HG03439 (cell line): ENCODE data around the gene MS4A15.
"Not testable (repeated sequence)": the region's sequence is repeated elsewhere in the genome, so short reads cannot be mapped to it uniquely, and the experiment has no call there.

ENCODE experiments used
- ATAC-seq: cut with Tn5 transposase; IDR thresholded peaks from one replicate; pipeline ENCODE4 v1.9.1; 2021; ENCODE audit warnings: mild to moderate bottlenecking, moderate library complexity; ENCODE audit not compliant: unreplicated experiment

Gene MS4A15

GRCh38 chr11:60797846-60798630, 41.4 kb downstream of the MS4A15 start:
- no peak for ATAC-seq

- no peak for ATAC-seq
Observed at GRCh38 chr11:60798631-60799030, 42.0 kb downstream of the MS4A15 start.

- no peak for ATAC-seq
Observed at GRCh38 chr11:60801194-60801593, 44.5 kb downstream of the MS4A15 start.

GRCh38 chr11:60803273-60803936, 46.7 kb downstream of the MS4A15 start:
- no peak for ATAC-seq

- ATAC-seq, result no peak
Observed at GRCh38 chr11:60809249-60809648, 52.6 kb downstream of the MS4A15 start.

GRCh38 chr11:60809691-60810090, 53.0 kb downstream of the MS4A15 start:
- no peak for ATAC-seq

GRCh38 chr11:60810151-60810550, 53.5 kb downstream of the MS4A15 start:
- no peak for ATAC-seq

GRCh38 chr11:60810569-60810968, 53.9 kb downstream of the MS4A15 start:
- no peak for ATAC-seq

GRCh38 chr11:60813324-60813723, 56.7 kb downstream of the MS4A15 start:
- no peak for ATAC-seq

- ATAC-seq, result no peak
Observed at GRCh38 chr11:60814112-60814511, 57.4 kb downstream of the MS4A15 start.

GRCh38 chr11:60816590-60817157, 60.0 kb downstream of the MS4A15 start:
- no peak for ATAC-seq

- no peak for ATAC-seq
Observed at GRCh38 chr11:60818057-60818456, 61.4 kb downstream of the MS4A15 start.

GRCh38 chr11:60821827-60822599, 65.3 kb downstream of the MS4A15 start:
- ATAC-seq, result no peak

GRCh38 chr11:60823745-60824306, 67.2 kb downstream of the MS4A15 start:
- ATAC-seq, result not testable (repeated sequence)

GRCh38 chr11:60825118-60825517, 68.5 kb downstream of the MS4A15 start:
- no peak for ATAC-seq

GRCh38 chr11:60825790-60826189, 69.1 kb downstream of the MS4A15 start:
- ATAC-seq, result no peak
